ENCODE results near the gene HSP90AB1. TPM values are rescaled to one million over a fixed set of nuclear protein-coding genes. Genes with fewer than 3 reads are reported as not detected.

The HSP90AB1 gene
- total and polyA plus RNA-seq, 9 of the 15 experiments (the other 6 are each of a cell fraction or from before 2014, with no cell fraction given) = 1,780 to 3,358 (median 2,262) TPM

DNA sequence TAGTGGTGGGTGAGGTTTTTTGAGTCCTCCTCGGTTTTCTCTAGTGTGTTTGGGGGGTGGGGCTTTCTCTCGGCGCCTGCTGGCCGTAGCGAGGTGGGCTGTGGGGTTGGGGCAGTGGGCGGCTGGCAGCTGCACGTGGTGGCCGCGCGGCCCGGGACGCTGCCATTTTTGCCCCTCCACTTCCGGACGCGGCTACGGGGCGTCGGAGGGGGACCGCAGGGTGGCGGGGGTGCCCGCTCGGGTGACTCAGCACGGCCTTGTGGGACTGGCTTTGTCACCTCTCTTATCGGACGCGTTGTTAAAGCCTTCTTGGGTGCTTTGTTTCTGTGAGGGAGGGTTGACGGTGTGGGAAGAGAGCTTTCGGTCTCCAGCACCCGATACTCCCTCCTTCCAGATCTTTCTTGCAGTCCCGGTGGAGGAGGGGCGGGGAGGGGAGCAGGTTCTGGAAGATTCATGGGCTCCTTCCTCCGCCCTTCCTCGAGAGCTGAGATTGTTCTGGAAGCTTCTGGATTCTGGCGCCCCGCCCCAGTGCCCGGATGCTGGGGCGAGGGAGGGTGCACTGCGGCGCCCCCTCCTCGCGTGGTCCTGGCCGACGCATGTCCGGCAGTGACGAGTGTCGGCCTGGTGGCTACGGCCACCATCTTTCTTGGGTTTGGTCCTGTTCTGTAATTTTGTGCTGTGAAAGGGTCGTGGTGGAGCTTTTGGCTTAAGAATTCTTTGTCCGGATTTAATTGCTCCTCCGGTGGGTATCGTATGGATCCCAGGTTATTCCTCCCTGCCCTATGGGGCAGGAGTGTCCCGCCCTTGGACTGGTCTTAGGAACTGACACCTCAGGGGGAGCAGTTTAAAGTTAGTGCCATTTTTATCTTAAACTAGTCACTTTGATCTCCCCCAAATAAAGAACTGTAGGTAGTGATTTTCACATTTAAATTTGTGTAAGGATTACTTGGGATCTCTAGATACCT, 719 bp downstream of the HSP90AB1 start (continued):
- TF ChIP-seq, protein P1, sequence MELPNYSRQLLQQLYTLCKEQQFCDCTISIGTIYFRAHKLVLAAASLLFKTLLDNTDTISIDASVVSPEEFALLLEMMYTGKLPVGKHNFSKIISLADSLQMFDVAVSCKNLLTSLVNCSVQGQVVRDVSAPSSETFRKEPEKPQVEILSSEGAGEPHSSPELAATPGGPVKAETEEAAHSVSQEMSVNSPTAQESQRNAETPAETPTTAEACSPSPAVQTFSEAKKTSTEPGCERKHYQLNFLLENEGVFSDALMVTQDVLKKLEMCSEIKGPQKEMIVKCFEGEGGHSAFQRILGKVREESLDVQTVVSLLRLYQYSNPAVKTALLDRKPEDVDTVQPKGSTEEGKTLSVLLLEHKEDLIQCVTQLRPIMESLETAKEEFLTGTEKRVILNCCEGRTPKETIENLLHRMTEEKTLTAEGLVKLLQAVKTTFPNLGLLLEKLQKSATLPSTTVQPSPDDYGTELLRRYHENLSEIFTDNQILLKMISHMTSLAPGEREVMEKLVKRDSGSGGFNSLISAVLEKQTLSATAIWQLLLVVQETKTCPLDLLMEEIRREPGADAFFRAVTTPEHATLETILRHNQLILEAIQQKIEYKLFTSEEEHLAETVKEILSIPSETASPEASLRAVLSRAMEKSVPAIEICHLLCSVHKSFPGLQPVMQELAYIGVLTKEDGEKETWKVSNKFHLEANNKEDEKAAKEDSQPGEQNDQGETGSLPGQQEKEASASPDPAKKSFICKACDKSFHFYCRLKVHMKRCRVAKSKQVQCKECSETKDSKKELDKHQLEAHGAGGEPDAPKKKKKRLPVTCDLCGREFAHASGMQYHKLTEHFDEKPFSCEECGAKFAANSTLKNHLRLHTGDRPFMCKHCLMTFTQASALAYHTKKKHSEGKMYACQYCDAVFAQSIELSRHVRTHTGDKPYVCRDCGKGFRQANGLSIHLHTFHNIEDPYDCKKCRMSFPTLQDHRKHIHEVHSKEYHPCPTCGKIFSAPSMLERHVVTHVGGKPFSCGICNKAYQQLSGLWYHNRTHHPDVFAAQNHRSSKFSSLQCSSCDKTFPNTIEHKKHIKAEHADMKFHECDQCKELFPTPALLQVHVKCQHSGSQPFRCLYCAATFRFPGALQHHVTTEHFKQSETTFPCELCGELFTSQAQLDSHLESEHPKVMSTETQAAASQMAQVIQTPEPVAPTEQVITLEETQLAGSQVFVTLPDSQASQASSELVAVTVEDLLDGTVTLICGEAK (IDR thresholded peaks at IDR 0.05) = peak; percentile 59; the same call in 1 of the 2 replicates
- TF ChIP-seq, protein P1 (CRISPR knock-in tag; IDR thresholded peaks at IDR 0.05) = peak; percentile 8; the same call in 1 of the 2 replicates
- no peak; a peak in 1 of 4 replicates for TF ChIP-seq RAD21 (CRISPR knock-in tag; conservative IDR thresholded peaks at IDR 0.05 in 1 of 2, IDR thresholded peaks at IDR 0.05 in 1 of 2)
- TF ChIP-seq XRCC4 (IDR thresholded peaks at IDR 0.05; ENCODE audit: extremely low read depth, insufficient read depth, insufficient read length) = no peak
- TF ChIP-seq, protein P2, sequence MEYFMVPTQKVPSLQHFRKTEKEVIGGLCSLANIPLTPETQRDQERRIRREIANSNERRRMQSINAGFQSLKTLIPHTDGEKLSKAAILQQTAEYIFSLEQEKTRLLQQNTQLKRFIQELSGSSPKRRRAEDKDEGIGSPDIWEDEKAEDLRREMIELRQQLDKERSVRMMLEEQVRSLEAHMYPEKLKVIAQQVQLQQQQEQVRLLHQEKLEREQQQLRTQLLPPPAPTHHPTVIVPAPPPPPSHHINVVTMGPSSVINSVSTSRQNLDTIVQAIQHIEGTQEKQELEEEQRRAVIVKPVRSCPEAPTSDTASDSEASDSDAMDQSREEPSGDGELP (CRISPR knock-in tag; IDR thresholded peaks at IDR 0.05; ENCODE audit: borderline replicate concordance) = peak; percentile 77; the same call in 1 of the 2 replicates
- no peak for TF ChIP-seq FOS (IDR thresholded peaks at IDR 0.05; ENCODE audit: extremely low read depth, insufficient read length)
- TF ChIP-seq SAP30 (IDR thresholded peaks at IDR 0.05; ENCODE audit: borderline replicate concordance, insufficient read depth, low read depth, low read length, poor library complexity, severe bottlenecking) = peak; percentile 99
- TF ChIP-seq, protein P3, sequence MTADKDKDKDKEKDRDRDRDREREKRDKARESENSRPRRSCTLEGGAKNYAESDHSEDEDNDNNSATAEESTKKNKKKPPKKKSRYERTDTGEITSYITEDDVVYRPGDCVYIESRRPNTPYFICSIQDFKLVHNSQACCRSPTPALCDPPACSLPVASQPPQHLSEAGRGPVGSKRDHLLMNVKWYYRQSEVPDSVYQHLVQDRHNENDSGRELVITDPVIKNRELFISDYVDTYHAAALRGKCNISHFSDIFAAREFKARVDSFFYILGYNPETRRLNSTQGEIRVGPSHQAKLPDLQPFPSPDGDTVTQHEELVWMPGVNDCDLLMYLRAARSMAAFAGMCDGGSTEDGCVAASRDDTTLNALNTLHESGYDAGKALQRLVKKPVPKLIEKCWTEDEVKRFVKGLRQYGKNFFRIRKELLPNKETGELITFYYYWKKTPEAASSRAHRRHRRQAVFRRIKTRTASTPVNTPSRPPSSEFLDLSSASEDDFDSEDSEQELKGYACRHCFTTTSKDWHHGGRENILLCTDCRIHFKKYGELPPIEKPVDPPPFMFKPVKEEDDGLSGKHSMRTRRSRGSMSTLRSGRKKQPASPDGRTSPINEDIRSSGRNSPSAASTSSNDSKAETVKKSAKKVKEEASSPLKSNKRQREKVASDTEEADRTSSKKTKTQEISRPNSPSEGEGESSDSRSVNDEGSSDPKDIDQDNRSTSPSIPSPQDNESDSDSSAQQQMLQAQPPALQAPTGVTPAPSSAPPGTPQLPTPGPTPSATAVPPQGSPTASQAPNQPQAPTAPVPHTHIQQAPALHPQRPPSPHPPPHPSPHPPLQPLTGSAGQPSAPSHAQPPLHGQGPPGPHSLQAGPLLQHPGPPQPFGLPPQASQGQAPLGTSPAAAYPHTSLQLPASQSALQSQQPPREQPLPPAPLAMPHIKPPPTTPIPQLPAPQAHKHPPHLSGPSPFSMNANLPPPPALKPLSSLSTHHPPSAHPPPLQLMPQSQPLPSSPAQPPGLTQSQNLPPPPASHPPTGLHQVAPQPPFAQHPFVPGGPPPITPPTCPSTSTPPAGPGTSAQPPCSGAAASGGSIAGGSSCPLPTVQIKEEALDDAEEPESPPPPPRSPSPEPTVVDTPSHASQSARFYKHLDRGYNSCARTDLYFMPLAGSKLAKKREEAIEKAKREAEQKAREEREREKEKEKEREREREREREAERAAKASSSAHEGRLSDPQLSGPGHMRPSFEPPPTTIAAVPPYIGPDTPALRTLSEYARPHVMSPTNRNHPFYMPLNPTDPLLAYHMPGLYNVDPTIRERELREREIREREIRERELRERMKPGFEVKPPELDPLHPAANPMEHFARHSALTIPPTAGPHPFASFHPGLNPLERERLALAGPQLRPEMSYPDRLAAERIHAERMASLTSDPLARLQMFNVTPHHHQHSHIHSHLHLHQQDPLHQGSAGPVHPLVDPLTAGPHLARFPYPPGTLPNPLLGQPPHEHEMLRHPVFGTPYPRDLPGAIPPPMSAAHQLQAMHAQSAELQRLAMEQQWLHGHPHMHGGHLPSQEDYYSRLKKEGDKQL (CRISPR knock-in tag; IDR thresholded peaks at IDR 0.05; ENCODE audit: borderline replicate concordance) = 0 out of 2 replicates have a peak, but pooled peaks have one; percentile 42

All from K562 (cell line).